Stimulated activated naive B cell treated with anti-CD40 and anti-IgM and Interleukin-4, amounts not matched to agents 10 μg/mL and 1 μg/mL and 100 μg/mL, for 72 hours (primary cell): Measurements from ENCODE around the gene ZNRF4.
"Not testable (repeated sequence)": the region's sequence is repeated elsewhere in the genome, so short reads cannot be mapped to it uniquely, and the experiment has no call there.

Experiments used
- ATAC-seq, 2 donors: fragments of 150-1000 bp; cut with Tn5 transposase; replicated peaks; 2 replicates each; pipeline ENCODE4 v1.10.0; 2021; ENCODE audit warnings: moderate library complexity in 1 of 2
- DNase-seq: peaks from one replicate; pipeline ENCODE4 v3.0.0; 2021
- H3K27ac Mint-ChIP-seq: one replicate; pipeline ENCODE4 v1.8.0; 2022; ENCODE audit warnings: mild to moderate bottlenecking, mixed read lengths
- H3K27me3 Mint-ChIP-seq, 2 donors: one replicate each; pipeline ENCODE4 v1.8.0; 2022; ENCODE audit warnings: mixed read lengths in 2 of 2
- H3K36me3 Mint-ChIP-seq, 2 donors: one replicate each; pipeline ENCODE4 v1.8.0; 2022; ENCODE audit warnings: mixed read lengths in 2 of 2, mild to moderate bottlenecking in 1 of 2
- H3K4me1 Mint-ChIP-seq, 2 donors: one replicate each; pipeline ENCODE4 v1.8.0; 2022; ENCODE audit warnings: mixed read lengths in 2 of 2, mild to moderate bottlenecking in 1 of 2
- H3K4me3 Mint-ChIP-seq, 2 donors: one replicate each; pipeline ENCODE4 v1.8.0; 2022; ENCODE audit warnings: mild to moderate bottlenecking in 2 of 2, mixed read lengths in 2 of 2, moderate library complexity in 1 of 2
- H3K9me3 Mint-ChIP-seq, 2 donors: one replicate each; pipeline ENCODE4 v1.8.0; 2022; ENCODE audit warnings: mixed read lengths in 2 of 2, mild to moderate bottlenecking in 1 of 2

ZNRF4 gene, protein sequence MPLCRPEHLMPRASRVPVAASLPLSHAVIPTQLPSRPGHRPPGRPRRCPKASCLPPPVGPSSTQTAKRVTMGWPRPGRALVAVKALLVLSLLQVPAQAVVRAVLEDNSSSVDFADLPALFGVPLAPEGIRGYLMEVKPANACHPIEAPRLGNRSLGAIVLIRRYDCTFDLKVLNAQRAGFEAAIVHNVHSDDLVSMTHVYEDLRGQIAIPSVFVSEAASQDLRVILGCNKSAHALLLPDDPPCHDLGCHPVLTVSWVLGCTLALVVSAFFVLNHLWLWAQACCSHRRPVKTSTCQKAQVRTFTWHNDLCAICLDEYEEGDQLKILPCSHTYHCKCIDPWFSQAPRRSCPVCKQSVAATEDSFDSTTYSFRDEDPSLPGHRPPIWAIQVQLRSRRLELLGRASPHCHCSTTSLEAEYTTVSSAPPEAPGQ

GRCh38 chr19:5455367-5456129, at the start of gene ZNRF4:
ZNRF4 (plus strand) TSS chr19:5455417; CDS start chr19:5455492, 75 bp downstream.
- H3K9me3 Mint-ChIP-seq = peaks cover 0 to 6% of the 10 kb centered on the region in 2 donors
- no peak within 1 kb of the TSS for H3K4me3 Mint-ChIP-seq
- DNase-seq (no peak), ATAC-seq (no peak)
- H3K27me3 Mint-ChIP-seq = peaks cover 4 to 13% of the 10 kb centered on the region in 2 donors
- no peak within 1 kb of the TSS for H3K27ac Mint-ChIP-seq
- H3K36me3 Mint-ChIP-seq = no peaks in the 10 kb centered on the region
- H3K4me1 Mint-ChIP-seq = no peaks in the 10 kb centered on the region

GRCh38 chr19:5406198-5406597, 49.0 kb upstream of the ZNRF4 start:
- not testable (repeated sequence) for H3K4me3 Mint-ChIP-seq, H3K36me3 Mint-ChIP-seq, ATAC-seq, H3K4me1 Mint-ChIP-seq, H3K27ac Mint-ChIP-seq, DNase-seq
- Mint-ChIP-seq H3K9me3 (peaks cover 19 to 27% of the 10 kb centered on the region in 2 donors), H3K27me3 (peaks cover 26 to 27% of the 10 kb centered on the region in 2 donors)

DNA sequence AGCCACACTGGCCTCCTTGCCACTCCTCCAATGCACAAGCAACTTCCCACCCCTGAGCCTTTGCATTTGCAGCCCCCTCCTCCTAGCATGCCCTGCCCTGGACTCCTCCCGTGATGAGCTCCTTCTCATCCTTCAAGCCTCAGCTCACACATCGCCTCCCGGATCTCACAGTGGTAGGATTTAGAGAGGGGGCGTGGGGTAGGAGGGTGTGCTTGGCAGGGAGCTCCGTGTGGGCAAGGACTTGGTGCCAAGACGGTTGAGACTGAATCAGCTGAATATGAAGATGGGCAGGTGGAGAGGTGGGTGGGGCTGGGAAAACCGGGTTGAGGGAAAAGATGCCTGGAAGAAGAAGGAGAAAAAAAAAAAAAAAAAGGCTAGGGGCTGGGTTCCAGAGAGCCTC, 48.4 kb upstream of the ZNRF4 start:
- Mint-ChIP-seq H3K9me3 (peaks cover 19 to 27% of the 10 kb centered on the region in 2 donors), H3K4me3 (no peak overlapping the region), H3K4me1 (peaks cover 0 to 2% of the 10 kb centered on the region in 2 donors), H3K27ac (no peak overlapping the region), H3K27me3 (peaks cover 23 to 25% of the 10 kb centered on the region in 2 donors), H3K36me3 (peaks cover 0 to 4% of the 10 kb centered on the region in 2 donors)
- ATAC-seq (no peak), DNase-seq (no peak)

GRCh38 chr19:5407356-5407755, 47.9 kb upstream of the ZNRF4 start:
- no peak for DNase-seq
- no peak for ATAC-seq
- peaks cover 0 to 2% of the 10 kb centered on the region in 2 donors for H3K4me1 Mint-ChIP-seq
- H3K9me3 Mint-ChIP-seq = peaks cover 19 to 27% of the 10 kb centered on the region in 2 donors
- H3K4me3 Mint-ChIP-seq = no peak overlapping the region
- peaks cover 23 to 24% of the 10 kb centered on the region in 2 donors for H3K27me3 Mint-ChIP-seq
- H3K27ac Mint-ChIP-seq = no peak overlapping the region
- H3K36me3 Mint-ChIP-seq = peaks cover 0 to 4% of the 10 kb centered on the region in 2 donors

- Mint-ChIP-seq H3K9me3 (peaks cover 0 to 2% of the 10 kb centered on the region in 2 donors), H3K36me3 (no peaks in the 10 kb centered on the region), H3K27ac (no peak overlapping the region), H3K4me1 (no peaks in the 10 kb centered on the region), H3K27me3 (peaks cover 42 to 47% of the 10 kb centered on the region in 2 donors), H3K4me3 (no peak overlapping the region)
- DNase-seq = no peak
- ATAC-seq = no peak
Observed at GRCh38 chr19:5417495-5418436, 37.5 kb upstream of the ZNRF4 start.

- no peaks in the 10 kb centered on the region for H3K4me1 Mint-ChIP-seq
- ATAC-seq = no peak
- H3K27ac Mint-ChIP-seq = no peak overlapping the region
- DNase-seq = no peak
- peaks cover 42 to 46% of the 10 kb centered on the region in 2 donors for H3K27me3 Mint-ChIP-seq
- H3K9me3 Mint-ChIP-seq = peaks cover 2 to 4% of the 10 kb centered on the region in 2 donors
- H3K36me3 Mint-ChIP-seq = no peaks in the 10 kb centered on the region
- no peak overlapping the region for H3K4me3 Mint-ChIP-seq
Observed at GRCh38 chr19:5418677-5419076, 36.5 kb upstream of the ZNRF4 start.

DNA sequence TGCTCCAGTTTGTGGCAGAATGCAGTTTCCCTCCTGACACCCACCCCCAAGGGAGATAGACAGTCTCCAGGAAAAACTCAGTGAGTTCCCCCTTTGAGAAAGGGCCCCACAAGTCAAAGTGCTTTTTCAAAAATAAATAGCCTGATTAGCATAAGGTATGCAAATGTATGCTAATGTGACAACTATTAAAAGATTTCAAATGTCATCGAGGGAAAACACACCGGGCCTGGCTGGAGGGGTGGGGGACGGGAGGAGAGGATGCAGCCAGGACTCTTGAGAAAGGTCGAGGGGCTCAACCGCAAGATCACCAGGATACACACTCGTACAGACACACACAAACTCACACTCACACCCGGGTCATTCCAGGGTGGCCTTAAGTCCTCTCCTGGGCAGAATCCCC, 34.3 kb upstream of the ZNRF4 start:
- DNase-seq (no peak), ATAC-seq (no peak)
- Mint-ChIP-seq H3K9me3 (peaks cover 7 to 11% of the 10 kb centered on the region in 2 donors), H3K4me3 (no peak overlapping the region), H3K27me3 (peaks cover 48 to 54% of the 10 kb centered on the region in 2 donors), H3K36me3 (no peaks in the 10 kb centered on the region), H3K4me1 (no peaks in the 10 kb centered on the region), H3K27ac (no peak overlapping the region)

DNA sequence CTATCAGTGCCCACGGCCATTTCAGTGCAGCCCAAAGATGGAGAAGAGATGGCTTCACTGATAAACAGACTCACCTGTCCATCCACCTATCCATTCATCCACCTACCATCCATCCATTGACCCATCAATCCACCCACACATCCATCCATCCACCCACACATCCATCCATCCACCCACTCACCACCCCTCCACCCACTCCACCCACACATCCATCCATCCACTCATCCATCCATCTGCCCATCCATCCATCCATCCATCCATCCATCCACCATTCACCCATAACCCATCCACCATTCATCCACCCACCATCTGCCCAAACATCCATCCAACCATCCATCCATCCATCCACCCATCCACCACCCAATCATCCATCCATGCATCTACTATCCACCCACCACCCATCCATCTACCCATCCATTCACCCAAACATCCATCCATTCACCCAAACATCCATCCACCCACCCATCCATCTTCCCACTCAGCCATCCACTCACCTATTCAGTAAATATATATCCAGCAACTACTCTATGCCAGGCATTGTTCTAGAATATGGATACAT, 31.6 kb upstream of the ZNRF4 start:
- no peaks in the 10 kb centered on the region for H3K36me3 Mint-ChIP-seq
- H3K4me1 Mint-ChIP-seq = no peaks in the 10 kb centered on the region
- H3K27me3 Mint-ChIP-seq = peaks cover 32 to 44% of the 10 kb centered on the region in 2 donors
- H3K9me3 Mint-ChIP-seq = peaks cover 7 to 11% of the 10 kb centered on the region in 2 donors
- DNase-seq = no peak
- no peak overlapping the region for H3K4me3 Mint-ChIP-seq
- H3K27ac Mint-ChIP-seq = no peak overlapping the region
- ATAC-seq = no peak

DNA sequence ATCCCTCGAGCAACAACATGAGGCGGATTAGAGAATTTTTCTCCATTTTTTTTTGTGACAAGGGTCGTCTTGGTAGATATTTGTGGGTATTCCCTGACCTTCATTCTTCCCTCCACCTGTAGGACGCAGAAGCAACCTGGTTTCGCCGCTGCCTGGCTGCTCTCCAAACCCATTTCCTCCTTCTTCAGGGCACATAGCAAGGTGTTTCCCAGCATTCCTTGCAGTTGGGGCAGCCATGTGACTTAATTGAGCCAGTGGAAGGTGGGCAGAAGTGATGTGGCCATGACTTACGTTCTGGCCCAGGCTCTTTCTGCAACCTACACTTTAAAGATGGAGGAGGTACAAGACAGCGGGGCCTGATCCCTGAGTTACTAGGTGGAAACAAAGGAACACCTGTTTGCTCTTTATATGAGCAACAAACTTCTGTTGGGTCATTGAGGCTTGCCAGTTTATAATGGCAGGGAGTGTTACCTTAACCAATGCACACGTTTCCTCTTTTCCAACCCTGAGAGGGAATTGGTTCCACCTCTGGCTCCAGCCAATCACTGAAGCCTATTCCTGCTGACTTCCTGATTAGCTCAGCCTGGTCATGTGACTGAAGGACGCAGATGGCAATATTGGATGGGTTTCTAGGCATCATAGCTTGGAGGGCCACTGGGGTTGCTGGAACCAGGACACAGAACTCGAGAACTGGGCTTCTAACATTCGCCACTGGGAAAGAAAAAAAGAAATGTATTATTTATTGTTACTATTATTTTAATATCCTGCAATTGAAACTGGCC, 30.8 kb upstream of the ZNRF4 start:
- H3K27me3 Mint-ChIP-seq = peaks cover 26 to 39% of the 10 kb centered on the region in 2 donors
- DNase-seq (no peak), ATAC-seq (no peak)
- H3K4me1 Mint-ChIP-seq = no peaks in the 10 kb centered on the region
- peaks cover 7 to 11% of the 10 kb centered on the region in 2 donors for H3K9me3 Mint-ChIP-seq
- H3K4me3 Mint-ChIP-seq = no peak overlapping the region
- no peaks in the 10 kb centered on the region for H3K36me3 Mint-ChIP-seq
- H3K27ac Mint-ChIP-seq = no peak overlapping the region

DNA sequence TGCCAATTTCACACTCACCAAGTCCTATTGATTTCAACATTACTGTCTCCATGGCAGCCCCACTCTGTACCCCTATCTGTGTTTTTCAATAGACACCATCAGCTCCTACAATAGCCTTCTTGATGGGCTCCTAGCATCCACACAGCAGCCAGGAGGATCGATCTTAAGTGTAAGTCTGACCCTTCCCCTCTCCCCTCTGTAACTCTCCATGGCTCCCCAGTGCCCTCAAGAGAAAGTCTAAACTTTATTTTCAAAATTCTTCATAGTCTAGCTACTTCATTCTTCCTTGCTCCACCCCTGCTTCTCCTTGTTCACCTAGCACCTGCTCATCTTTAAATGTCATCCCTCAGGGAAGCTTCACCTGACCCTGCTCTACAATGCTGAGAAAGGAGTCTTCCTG, 30.0 kb upstream of the ZNRF4 start:
- Mint-ChIP-seq H3K27me3 (peaks cover 19 to 33% of the 10 kb centered on the region in 2 donors), H3K4me3 (no peak overlapping the region), H3K4me1 (no peaks in the 10 kb centered on the region), H3K36me3 (no peaks in the 10 kb centered on the region), H3K27ac (no peak overlapping the region), H3K9me3 (peaks cover 7 to 11% of the 10 kb centered on the region in 2 donors)
- ATAC-seq (no peak), DNase-seq (no peak)

DNA sequence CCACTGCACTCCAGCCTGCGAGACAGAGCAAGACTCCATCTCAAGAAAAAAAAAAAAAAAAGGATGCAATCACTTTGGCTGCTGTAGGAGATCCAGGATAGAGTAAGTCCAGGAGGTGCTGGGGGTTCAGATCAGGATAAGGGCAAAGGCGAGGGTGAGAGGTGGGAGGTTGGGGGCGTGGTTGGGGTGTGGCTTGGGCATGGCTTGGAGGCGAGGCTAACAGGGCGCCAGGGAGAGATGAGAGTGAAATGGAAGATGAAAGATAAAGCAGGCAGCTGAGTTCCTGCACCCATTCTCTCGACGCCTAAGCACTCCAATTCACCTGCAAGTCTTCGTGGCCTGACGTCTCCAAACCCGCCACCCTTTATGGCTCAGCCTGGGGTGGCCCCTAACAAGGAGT, 25.0 kb upstream of the ZNRF4 start:
- DNase-seq = no peak
- Mint-ChIP-seq H3K9me3 (no peaks in the 10 kb centered on the region), H3K4me3 (no peak overlapping the region), H3K36me3 (no peaks in the 10 kb centered on the region), H3K4me1 (peaks cover 0 to 3% of the 10 kb centered on the region in 2 donors), H3K27ac (no peak overlapping the region), H3K27me3 (peaks cover 18 to 20% of the 10 kb centered on the region in 2 donors)
- ATAC-seq = no peak

GRCh38 chr19:5432687-5433086, 22.5 kb upstream of the ZNRF4 start:
- Mint-ChIP-seq H3K4me1 (peaks cover 0 to 5% of the 10 kb centered on the region in 2 donors), H3K4me3 (no peak overlapping the region), H3K27ac (no peak overlapping the region), H3K36me3 (no peaks in the 10 kb centered on the region), H3K27me3 (peaks cover 17 to 33% of the 10 kb centered on the region in 2 donors), H3K9me3 (no peaks in the 10 kb centered on the region)
- ATAC-seq (no peak), DNase-seq (no peak)

DNA sequence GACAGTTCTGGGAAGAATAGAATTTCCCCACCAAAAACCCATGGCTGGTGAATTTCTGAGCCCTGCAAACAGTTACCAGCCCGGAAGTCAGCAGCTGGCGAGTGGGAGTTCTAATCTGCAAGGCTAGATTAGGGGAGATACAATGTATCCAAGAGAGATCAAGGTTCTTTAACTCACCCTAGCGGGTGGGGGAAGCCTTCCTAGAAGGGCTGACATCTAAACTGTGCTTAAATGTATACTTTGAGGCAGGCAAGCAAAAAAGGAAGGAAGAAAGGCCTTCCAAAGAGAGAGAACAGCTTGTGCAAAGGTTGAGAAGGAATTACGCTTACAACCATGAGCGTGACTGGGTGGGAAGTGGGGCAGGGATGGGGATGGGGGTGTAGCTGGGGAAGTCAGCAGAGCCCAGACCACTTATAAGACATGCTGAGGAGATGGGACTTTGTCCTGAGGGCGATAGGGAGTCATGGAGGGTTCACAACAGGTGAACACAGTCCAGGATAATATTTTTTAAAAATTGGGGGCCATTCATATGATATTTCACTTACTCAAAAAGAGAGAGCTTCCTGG, 20.8 kb upstream of the ZNRF4 start:
- H3K27me3 Mint-ChIP-seq = peaks cover 21 to 33% of the 10 kb centered on the region in 2 donors
- H3K27ac Mint-ChIP-seq = no peak overlapping the region
- H3K36me3 Mint-ChIP-seq = no peaks in the 10 kb centered on the region
- DNase-seq = no peak
- no peak overlapping the region for H3K4me3 Mint-ChIP-seq
- no peak for ATAC-seq
- H3K4me1 Mint-ChIP-seq = peaks cover 0 to 5% of the 10 kb centered on the region in 2 donors
- no peaks in the 10 kb centered on the region for H3K9me3 Mint-ChIP-seq
